Kidney tubule cell (primary cell): ENCODE results near the gene TTLL1.

ENCODE experiments used
- DNase-seq: peaks from one replicate; pipeline ENCODE4 v3.0.0-alpha.2; 2018; ENCODE audit warnings: low spot score

TTLL1 gene

DNA sequence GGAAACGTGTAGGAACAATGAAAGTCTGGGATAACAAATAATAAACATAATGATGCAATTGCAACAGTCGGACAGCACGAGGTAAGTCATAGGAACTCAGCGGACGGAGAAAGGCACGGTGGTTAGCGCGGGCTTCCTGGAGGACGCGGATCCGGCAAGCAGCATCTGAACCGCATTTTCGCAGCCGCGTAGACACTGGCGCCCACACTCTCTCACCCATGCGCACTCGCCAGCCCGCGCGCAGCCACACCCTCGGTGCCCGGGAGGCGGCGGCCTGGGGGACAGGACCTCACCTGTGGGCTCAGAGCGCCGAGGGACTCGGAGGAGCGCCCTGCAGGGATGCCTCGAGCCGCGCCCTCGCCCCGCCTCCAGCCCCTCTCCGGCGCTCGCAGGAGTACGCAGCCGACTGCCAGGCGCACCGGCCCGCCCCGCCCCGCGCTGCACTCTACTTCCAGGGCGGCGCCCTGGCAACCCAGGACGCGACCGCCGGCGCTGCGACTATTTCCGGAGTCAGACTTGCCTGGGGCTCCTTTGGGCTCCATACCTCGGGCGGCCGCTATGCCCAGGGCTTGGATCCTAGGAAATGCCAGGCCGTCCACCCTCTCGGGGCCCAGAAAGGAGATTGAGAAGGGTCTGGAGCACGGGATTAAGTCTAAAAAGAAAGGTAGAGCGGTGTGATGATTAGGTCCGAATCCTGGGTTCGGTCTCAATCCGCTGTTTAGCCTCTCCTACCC lies at the start of gene TTLL1:
Gene TTLL1 (minus strand): TSS at position 408 of the 734 bp plus-strand sequence. CDS start 13,805 bp downstream, outside the sequence.
- peak; percentile 91 for DNase-seq

GRCh38 chr22:43136801-43137200 lies 47.6 kb upstream of the TTLL1 start:
- DNase-seq, result no peak

DNA sequence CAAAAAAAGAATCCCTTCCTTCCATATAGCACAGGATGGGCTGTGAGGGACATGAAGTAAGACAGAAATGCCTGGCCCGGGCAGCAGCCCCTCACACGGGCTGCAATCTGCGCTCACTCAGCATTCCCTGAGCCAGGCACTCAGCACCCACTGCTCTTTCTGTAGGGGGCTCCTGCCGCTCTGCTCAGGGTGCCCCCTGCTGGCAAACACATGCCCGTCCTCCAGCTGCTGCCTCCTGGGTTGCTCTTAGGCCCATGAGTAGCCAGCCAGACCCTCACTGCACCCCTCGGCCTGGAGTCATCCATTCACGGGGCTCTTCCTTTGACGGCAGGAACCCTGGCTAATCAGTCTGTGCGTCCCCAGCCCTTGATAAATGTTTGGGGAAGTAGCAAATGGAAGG lies 47.1 kb upstream of the TTLL1 start:
- peak; percentile 40 for DNase-seq

DNA sequence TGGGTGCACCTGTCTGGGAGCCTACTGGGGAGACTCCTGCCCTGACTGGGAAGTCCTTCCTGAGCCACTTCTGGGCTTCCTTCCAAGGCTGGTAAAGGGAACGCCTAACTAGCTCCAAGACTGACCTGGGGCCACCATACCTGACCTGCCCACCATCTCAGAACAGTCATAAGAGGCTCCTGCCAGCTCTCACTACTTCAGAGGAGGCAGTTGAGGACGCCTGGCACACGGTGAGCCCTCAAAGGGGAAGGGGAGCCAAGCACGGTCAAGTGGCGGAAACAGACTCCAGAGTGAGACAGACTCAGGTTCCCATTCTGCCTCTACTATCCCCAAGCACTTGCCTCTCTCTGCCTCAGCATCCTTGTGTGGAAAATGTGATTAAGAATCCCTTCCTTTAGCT lies 46.4 kb upstream of the TTLL1 start:
- DNase-seq, result no peak

DNA sequence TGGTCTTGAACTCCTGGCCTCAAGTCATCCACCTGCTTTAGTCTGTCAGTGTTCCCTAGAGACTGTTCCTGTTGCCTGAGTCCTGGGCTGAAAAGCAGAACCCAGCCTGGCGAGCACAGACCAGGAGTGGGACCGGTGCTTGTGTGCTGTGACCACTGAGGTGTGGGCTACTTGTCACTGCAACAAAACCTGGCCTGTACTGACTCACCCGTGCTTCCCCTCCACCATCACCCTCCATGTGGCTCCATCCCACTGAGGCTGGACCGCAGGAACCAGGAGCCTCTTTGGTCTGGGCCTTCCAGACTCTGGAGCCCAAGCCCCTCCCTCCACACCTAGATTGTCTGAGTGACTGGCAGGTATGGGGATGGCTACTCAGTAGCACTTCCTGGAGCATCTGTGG lies 45.4 kb upstream of the TTLL1 start:
- DNase-seq, result no peak

GRCh38 chr22:43133401-43133800 lies 44.2 kb upstream of the TTLL1 start:
- DNase-seq, result no peak

- DNase-seq, result no peak
These were observed 42.7 kb upstream of the TTLL1 start for GRCh38 chr22:43131773-43132501.

DNA sequence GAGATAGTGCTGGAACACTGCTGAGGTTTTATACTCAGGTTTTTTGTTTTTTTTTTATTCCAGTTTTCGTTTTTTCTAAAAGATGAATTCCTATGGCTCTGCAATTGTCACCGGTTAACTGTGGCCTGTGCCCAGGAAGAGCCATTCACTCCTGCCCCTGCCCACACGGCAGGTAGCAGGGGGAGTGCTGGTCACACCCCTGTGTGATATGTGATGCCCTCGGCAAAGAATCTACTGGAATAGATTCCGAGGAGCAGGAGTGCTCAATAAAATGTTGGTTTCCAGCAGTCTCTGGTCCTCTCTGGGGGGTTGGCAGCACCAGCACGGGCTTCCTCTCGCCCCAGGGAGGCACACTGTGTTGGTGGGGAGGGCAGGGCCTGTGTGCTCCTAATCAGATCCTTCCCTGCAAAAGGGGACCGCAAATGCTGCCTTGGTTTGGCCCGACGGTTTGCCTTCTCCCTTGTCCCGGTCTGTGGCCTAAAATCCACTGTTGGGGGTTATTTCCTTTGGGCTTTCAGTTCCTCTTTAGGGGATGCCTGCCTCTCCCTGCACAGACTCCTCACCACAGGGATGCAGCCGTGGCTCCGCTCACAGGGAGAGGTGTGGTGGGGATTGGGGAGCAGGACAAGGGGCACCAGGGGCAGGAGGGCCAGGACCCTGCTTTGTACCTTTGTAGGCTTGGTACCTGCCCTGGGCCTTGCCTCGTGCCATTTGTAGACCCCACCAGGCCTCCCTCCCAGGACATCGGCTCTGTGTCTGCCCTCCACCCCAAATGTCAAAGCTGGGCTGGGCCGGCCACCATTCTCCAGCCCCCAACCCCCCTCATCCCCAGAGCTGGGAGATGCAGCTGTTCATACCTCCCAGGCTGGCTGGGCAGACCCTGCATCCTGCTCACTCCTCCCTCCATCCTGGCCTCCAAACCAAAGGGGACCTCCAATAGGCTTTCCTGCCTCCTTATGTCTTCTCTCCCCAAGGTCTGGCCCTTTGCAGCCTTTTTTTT lies 40.5 kb upstream of the TTLL1 start:
- DNase-seq, result no peak

GRCh38 chr22:43128928-43129424 lies 39.8 kb upstream of the TTLL1 start:
- DNase-seq, result peak; percentile 19

DNA sequence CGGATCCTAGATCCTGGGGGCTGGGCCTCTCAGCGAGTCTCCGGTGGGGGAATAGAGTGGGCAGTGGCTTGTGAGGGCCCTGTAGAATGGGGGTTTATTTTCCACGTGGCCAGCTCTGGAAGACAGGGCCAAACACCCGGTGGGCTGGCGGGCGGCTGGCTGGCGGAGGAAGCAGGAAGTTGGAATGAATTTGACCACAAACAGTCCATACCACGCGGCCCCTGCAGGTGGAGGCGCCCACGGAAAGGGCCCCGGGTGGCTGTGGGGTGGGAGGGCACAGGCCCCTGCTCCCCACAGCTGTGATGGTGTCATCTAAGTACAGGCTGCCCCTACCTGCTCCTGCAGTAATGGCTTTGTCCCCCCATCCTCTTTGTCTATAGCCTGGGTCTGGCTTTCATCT lies 38.9 kb upstream of the TTLL1 start:
- DNase-seq, result no peak

DNA sequence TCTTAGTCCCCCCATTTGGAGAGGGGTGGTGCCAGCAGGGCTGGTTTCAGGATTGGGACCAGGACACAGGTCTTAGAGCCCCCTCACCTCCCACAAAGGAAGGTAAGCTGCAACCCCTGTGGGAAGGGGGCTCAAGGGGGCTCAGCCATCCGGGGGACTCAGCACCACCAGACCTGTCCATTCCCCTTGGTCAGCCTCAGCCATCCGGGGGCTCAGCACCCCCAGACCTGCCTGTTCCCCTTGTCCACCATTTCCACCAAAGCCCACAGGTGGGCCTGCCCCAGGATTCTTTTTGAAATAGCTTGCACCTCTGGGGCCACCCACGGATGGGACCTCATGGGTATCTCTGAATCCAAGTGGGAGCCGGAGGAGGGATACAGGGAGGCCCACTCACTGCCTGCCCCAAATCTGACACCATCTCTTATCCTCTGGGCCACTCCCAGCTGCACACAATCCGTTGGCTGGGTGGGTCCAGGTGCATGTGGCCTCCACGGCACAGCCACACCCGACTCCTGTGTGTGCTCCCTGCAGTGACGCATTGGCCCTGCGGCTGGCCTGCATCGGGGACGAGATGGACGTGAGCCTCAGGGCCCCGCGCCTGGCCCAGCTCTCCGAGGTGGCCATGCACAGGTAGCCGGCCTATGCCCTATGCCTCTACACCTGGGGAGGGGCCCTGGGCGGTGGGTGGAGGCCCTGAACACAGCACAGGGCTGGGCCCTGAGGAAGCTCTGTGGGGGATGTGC lies 38.1 kb upstream of the TTLL1 start:
- peak; percentile 41 for DNase-seq

DNA sequence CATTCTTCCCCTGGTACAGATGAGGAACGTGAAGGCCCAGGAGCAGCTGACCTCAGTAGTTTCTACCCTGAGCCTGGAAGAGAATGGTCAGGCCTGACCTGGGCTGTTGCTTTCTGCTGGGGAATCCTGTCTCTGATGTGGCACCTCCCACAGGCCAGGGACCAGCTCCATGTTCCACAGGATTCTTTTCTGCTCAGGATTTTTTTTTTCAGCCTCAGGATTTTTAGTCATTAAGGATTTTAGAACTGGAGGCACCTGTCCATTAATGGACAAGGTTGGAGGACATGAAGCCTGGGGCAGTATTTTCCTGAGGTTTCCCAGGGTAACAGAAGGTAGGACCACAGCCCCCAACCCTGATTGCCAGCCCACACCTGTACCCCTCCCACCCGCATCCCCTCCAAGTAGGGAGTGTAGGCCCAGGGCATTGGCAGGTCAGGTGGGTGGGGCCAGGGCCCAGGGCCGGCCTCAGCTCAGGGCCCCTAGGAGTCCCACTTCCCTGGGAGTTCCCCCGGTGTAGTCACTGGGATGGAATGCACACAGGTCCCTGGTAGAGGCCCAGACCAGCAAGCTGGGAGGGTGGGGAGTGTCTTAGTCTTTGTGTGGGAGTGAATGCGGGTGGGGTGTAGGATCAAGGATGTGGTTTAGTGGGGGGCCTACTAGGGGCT lies 37.4 kb upstream of the TTLL1 start:
- DNase-seq, result peak; percentile 95

- DNase-seq, result no peak
These were observed 29.8 kb upstream of the TTLL1 start for GRCh38 chr22:43118953-43119458.

DNA sequence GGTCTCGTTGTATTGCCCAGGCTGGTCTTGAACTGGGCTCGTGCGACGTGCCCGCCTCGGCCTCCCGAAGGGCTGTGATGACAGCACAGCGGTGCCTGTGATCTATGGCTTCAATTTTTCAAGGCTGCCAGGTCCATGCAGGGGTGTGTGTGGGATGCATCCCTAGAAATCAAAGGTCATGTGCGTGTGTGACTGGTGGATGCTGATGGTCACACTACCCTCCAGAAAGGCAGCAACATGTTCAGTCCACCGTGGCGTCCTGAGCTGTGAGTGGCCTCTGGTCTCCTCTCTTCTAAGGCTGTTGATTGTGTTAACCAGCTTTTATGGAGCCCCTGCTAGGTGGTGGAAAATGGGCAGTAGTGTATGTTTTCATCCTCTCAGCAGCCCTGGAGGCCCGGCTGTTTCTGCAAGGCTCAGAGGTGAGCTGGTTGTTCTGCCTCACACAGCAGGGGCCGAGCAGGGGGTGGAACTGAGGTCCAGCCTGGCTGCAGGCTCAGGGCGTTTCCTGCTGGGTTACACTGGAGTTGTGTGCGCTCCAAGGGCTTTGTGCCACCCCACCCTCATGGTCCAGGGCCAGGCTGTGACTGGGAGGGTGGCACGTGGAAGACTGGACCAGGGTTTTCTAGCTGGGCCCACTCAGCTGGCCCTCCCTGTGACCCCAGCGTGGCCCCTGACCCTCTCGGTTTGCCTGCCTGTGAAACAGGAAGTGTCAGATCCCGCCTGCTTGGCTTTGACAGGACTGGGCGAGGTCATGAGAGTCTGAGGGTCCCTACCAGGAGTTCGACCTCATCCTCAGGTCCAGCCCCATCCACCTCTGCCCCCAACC lies 29.0 kb upstream of the TTLL1 start:
- no peak for DNase-seq

- no peak for DNase-seq
These were observed 27.7 kb upstream of the TTLL1 start for GRCh38 chr22:43116932-43117331.

DNA sequence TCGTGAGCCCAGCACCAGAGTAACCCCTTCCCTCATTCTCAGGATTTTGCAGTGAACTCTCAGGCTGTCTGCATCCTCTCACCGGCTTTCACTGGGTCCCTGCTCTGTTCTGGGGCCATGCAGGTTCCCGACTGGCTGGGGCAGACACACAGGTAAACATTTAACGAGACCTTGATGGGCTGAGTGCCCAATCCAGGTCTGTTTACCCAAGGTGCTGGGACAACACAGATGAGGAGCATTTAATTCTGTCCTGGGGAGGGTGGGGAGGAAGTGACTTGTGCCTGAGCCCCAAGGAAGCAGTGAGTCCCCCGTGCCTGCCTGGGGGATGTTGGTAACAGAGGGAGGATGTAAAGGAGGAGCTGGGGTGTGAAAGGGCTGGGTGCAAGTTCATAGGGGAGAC lies 25.8 kb upstream of the TTLL1 start:
- DNase-seq, result peak; percentile 13

DNA sequence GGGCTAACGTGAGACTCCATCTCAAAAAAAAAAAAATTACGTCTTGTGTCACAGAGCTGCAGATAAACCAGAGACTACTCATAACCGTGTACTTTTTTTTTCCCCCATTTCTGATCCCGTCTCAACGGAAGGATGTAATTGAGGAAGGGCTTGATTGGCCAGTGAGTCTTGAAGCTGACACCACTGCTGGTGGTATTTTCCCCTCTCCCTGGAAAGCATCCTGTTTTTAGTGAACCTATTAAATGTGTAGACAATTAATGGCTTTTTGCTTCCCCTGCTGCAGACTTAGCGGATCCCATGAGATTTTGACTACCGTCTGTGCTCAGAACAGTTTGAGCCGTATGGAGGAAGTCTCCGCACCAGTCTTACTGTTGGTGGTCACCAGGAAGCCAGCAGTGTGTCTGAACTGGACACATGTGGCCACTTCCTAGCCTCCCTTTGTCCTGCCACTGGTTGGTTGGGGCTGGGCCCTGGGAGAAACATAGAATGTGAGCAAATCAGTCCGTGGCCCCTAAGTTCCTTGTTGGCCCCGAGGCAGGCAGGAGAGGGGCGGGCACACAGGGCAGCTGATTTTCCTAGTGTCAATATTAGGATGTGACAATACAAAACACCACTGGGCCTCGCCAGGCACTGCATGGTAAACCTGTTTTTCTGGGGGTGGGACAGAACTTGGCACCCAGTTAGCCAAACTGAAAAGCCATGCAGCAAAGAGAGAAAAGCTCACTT lies 24.5 kb upstream of the TTLL1 start:
- DNase-seq, result no peak

- peak; percentile 47 for DNase-seq
These were observed 21.9 kb upstream of the TTLL1 start for GRCh38 chr22:43110927-43111623.
